ENCODE results near the gene UBE2QL1. TPM values are rescaled to one million over a fixed set of nuclear protein-coding genes. Genes with fewer than 3 reads are reported as not detected.

The UBE2QL1 gene
- total RNA-seq, 4 donors from 2014 or later: 0.15 to 1.4 (median 0.28) TPM

- ATAC-seq: no peak
- Histone ChIP-seq H3K27ac (no peak overlapping the region), H3K36me3 (no peaks in the 10 kb centered on the region), H3K4me3 (no peak overlapping the region), H3K27me3 (peaks cover 19% of the 10 kb centered on the region), H3K4me1 (no peaks in the 10 kb centered on the region), H3K9me3 (no peaks in the 10 kb centered on the region)
- 42 to 74% methylated on average over 3 to 4 of the region's 5 CpGs for WGBS, 2 donors (ENCODE audit: low coverage in 1 of 2)
- no peak for TF ChIP-seq POLR2AphosphoS5 (IDR thresholded peaks at IDR 0.05)
Measured at GRCh38 chr5:6484899-6485298, 36.2 kb downstream of the UBE2QL1 start.

- H3K9me3 ChIP-seq: no peaks in the 10 kb centered on the region
- no peak for TF ChIP-seq POLR2A (IDR thresholded peaks at IDR 0.05)
- no peak for TF ChIP-seq EP300 (IDR thresholded peaks at IDR 0.05)
- no peak for TF ChIP-seq POLR2AphosphoS5 (IDR thresholded peaks at IDR 0.05)
- no peak for TF ChIP-seq CTCF (IDR thresholded peaks at IDR 0.05)
- H3K27ac ChIP-seq: no peak overlapping the region
- 48 to 63% methylated on average over 3 to 4 of the region's 4 CpGs for WGBS, 2 donors (ENCODE audit: low coverage in 1 of 2)
- H3K36me3 ChIP-seq: no peaks in the 10 kb centered on the region
- peaks cover 22% of the 10 kb centered on the region for H3K27me3 ChIP-seq
- ATAC-seq: no peak
- H3K4me3 ChIP-seq: no peak overlapping the region
- no peaks in the 10 kb centered on the region for H3K4me1 ChIP-seq
Measured at GRCh38 chr5:6485441-6485840, 36.8 kb downstream of the UBE2QL1 start.

GRCh38 chr5:6486074-6486473 is 37.4 kb downstream of the UBE2QL1 start:
- no peak overlapping the region for H3K27ac ChIP-seq
- H3K27me3 ChIP-seq: peaks cover 27% of the 10 kb centered on the region
- no peaks in the 10 kb centered on the region for H3K4me1 ChIP-seq
- TF ChIP-seq EP300 (IDR thresholded peaks at IDR 0.05): no peak
- TF ChIP-seq CTCF (IDR thresholded peaks at IDR 0.05): no peak
- TF ChIP-seq POLR2A (IDR thresholded peaks at IDR 0.05): no peak
- TF ChIP-seq POLR2AphosphoS5 (IDR thresholded peaks at IDR 0.05): no peak
- 92 to 100% methylated on average over 1 of the region's 1 CpG for WGBS, 2 donors (ENCODE audit: low coverage in 1 of 2)
- ATAC-seq: no peak
- H3K36me3 ChIP-seq: no peaks in the 10 kb centered on the region
- H3K4me3 ChIP-seq: no peak overlapping the region
- no peaks in the 10 kb centered on the region for H3K9me3 ChIP-seq

- Histone ChIP-seq H3K27ac (no peak overlapping the region), H3K9me3 (no peaks in the 10 kb centered on the region), H3K4me1 (no peaks in the 10 kb centered on the region), H3K36me3 (no peaks in the 10 kb centered on the region), H3K27me3 (peaks cover 31% of the 10 kb centered on the region), H3K4me3 (no peak overlapping the region)
- 44 to 47% methylated on average over 3 of the region's 3 CpGs for WGBS, 2 donors (ENCODE audit: low coverage in 1 of 2)
- no peak for ATAC-seq
- TF ChIP-seq POLR2A (IDR thresholded peaks at IDR 0.05) (no peak), POLR2AphosphoS5 (IDR thresholded peaks at IDR 0.05) (no peak), EP300 (IDR thresholded peaks at IDR 0.05) (no peak), CTCF (IDR thresholded peaks at IDR 0.05) (no peak)
Measured at GRCh38 chr5:6487081-6487480, 38.4 kb downstream of the UBE2QL1 start.

GRCh38 chr5:6488021-6488420 is 39.4 kb downstream of the UBE2QL1 start:
- TF ChIP-seq POLR2AphosphoS5 (IDR thresholded peaks at IDR 0.05): no peak
- TF ChIP-seq EP300 (IDR thresholded peaks at IDR 0.05): no peak
- TF ChIP-seq CTCF (IDR thresholded peaks at IDR 0.05): no peak
- no peak for TF ChIP-seq POLR2A (IDR thresholded peaks at IDR 0.05)
- H3K36me3 ChIP-seq: no peaks in the 10 kb centered on the region
- no peaks in the 10 kb centered on the region for H3K4me1 ChIP-seq
- WGBS, 2 donors (ENCODE audit: low coverage in 1 of 2): 42 to 50% methylated on average over 4 of the region's 4 CpGs
- H3K27ac ChIP-seq: no peak overlapping the region
- no peaks in the 10 kb centered on the region for H3K9me3 ChIP-seq
- H3K27me3 ChIP-seq: peaks cover 31% of the 10 kb centered on the region
- no peak for ATAC-seq
- no peak overlapping the region for H3K4me3 ChIP-seq

All from gastroesophageal sphincter (tissue), 4 donors.